Left lung (tissue), 10 donors: ENCODE measurements around the gene U2AF1L4. TPM values are rescaled to one million over a fixed set of nuclear protein-coding genes. Genes with fewer than 3 reads are reported as not detected.
A peak's percentile ranks its signal among the peaks of the same experiment; 100 is the strongest.
"Not testable (repeated sequence)": the region's sequence is repeated elsewhere in the genome, so short reads cannot be mapped to it uniquely, and the experiment has no call there.

Experiments used
- ATAC-seq: fragments of 200-7000 bp; cut with Tn5 transposase; one replicate; pipeline ENCODE4 v1.9.1; 2020; ENCODE audit warnings: moderate library complexity
- DNase-seq, 4 donors: peaks; one replicate each; pipeline ENCODE4 v3.0.0-alpha.2; 2013 to 2020
- H3K27ac ChIP-seq, 2 donors: fragments of 200-600 bp; sonication (generic) in 1 of 2; one replicate each; pipeline versions ENCODE4 v1.5.0 to v1.8.0; 2020 to 2021
- H3K27me3 ChIP-seq, 2 donors: fragments of 200-600 bp; sonication (generic) in 1 of 2; one replicate each; pipeline versions ENCODE4 v1.5.0 to v1.8.0; 2020 to 2021
- H3K36me3 ChIP-seq, 2 donors: fragments of 200-600 bp; sonication (generic) in 1 of 2; one replicate each; pipeline versions ENCODE4 v1.5.0 to v1.8.0; 2020 to 2021
- H3K4me1 ChIP-seq, 2 donors: fragments of 200-600 bp; one replicate each; pipeline ENCODE4 v1.8.0; 2021
- H3K4me3 ChIP-seq, 2 donors: fragments of 200-600 bp; sonication (generic) in 1 of 2; one replicate each; pipeline versions ENCODE4 v1.5.0 to v1.8.0; 2020 to 2021; ENCODE audit warnings: mild to moderate bottlenecking in 1 of 2
- H3K9me3 ChIP-seq, 2 donors: fragments of 200-600 bp; sonication (generic) in 1 of 2; one replicate each; pipeline versions ENCODE4 v1.5.0 to v1.8.0; 2020 to 2021
- intact Hi-C, 2 donors: fragments of 100-400 bp; cut with DNase I; formaldehyde crosslinking; loops; one replicate each; pipeline versions ENCODE4 v1.11.2 to v1.14.2; 2022
- polyA plus RNA-seq, 6 donors: library from polyadenylated mRNA; unstranded; fragments of 120-200 nt; gene quantifications; one replicate each; pipeline ENCODE4 v1.2.1, GENCODE V29; 2013; ENCODE audit not compliant: insufficient read length in 6 of 6
- total RNA-seq, 2 donors: library from RNA; stranded (reverse); fragmentation: NEBNext Ultra II Directional; extraction: Animal tissue kit (Norgen Biotek cat#: 25700); gene quantifications; one replicate each; pipeline ENCODE4 v1.2.1, GENCODE V29; 2021
- TF ChIP-seq, protein P1 (sequence below), 2 donors: fragments of 200-600 bp; sonication (generic) in 1 of 2; IDR thresholded peaks; one replicate each; pipeline versions ENCODE4 v1.5.0 to v1.8.0; 2021; ENCODE audit warnings: antibody characterized with exemption in 2 of 2
- donor health status: DM: no; HTN: yes; CAD: no.
- donor health status: DM: no; HTN: no; CAD: no.

The U2AF1L4 gene
- total and polyA plus RNA-seq, 8 donors = 15.2 to 20.5 (median 16.5) TPM

DNA sequence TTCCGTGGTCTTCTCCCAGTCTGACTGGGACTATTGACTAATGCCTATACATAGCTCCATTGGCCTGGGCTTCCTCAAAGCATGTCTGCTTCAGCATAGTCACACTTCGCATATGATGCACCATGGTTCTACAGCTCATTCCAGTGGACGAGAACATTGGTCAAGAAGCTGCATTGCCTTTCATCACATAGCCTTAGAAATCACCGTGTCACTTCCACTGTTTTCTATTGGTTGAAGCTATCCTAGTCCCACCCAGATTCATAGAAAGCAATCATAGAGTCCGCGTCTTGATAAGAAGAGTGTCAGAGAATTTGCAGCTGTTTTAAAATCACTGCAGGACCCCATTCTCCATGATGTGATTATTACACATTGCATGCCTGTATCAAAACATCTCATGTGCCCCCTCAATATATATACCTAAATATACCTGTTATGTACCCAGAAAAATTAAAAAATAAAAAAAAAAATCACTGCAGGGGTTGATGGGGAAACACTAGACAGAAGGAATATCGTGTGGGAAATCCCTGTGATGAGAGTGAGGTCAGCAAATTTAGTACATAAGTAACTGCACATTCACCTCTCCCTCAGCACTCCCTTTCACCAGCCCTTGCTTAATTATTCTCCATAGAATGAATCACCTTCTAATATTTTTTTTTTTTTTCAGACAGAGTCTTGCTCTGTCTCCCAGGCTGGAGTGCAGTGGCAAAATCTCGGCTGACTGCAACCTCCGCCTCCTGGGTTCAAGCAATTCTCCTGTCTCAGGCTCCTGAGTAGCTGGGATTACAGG, 28.0 kb upstream of the U2AF1L4 start:
- Histone ChIP-seq H3K9me3 (no peaks in the 10 kb centered on the region), H3K4me1 (peaks cover 0 to 17% of the 10 kb centered on the region in 2 donors), H3K36me3 (peaks cover 0 to 8% of the 10 kb centered on the region in 2 donors), H3K4me3 (no peak overlapping the region), H3K27me3 (no peaks in the 10 kb centered on the region), H3K27ac (no peak overlapping the region)
- TF ChIP-seq, protein P1, sequence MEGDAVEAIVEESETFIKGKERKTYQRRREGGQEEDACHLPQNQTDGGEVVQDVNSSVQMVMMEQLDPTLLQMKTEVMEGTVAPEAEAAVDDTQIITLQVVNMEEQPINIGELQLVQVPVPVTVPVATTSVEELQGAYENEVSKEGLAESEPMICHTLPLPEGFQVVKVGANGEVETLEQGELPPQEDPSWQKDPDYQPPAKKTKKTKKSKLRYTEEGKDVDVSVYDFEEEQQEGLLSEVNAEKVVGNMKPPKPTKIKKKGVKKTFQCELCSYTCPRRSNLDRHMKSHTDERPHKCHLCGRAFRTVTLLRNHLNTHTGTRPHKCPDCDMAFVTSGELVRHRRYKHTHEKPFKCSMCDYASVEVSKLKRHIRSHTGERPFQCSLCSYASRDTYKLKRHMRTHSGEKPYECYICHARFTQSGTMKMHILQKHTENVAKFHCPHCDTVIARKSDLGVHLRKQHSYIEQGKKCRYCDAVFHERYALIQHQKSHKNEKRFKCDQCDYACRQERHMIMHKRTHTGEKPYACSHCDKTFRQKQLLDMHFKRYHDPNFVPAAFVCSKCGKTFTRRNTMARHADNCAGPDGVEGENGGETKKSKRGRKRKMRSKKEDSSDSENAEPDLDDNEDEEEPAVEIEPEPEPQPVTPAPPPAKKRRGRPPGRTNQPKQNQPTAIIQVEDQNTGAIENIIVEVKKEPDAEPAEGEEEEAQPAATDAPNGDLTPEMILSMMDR (IDR thresholded peaks at IDR 0.05) = no peak
- no peak for ATAC-seq
- DNase-seq = peak in 1 of 4 donors; percentile 42
- intact Hi-C loops = no loop called here

DNA sequence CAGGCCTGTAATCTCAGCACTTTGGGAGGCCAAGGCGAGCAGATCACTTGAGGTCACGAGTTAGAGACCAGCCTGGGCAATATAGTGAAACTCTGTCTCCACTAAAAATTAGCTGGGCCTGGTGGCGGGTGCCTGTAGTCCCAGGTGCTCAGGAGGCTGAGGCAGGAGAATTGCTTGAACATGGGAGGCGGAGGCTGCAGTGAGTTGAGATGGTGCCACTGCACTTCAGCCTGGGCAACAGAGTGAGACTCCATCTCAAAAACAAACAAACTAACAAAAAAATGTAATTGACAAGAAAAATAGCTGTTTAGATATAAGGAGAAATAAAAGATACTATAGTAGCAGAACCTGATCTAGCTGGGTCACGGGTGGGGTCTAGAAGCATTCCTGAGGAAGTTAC, 27.1 kb upstream of the U2AF1L4 start:
- DNase-seq, H3K4me3 ChIP-seq, H3K9me3 ChIP-seq, H3K27ac ChIP-seq, ATAC-seq, H3K27me3 ChIP-seq, intact Hi-C loops: not testable (repeated sequence)
- Histone ChIP-seq H3K4me1 (peaks cover 0 to 17% of the 10 kb centered on the region in 2 donors), H3K36me3 (peaks cover 0 to 11% of the 10 kb centered on the region in 2 donors)

DNA sequence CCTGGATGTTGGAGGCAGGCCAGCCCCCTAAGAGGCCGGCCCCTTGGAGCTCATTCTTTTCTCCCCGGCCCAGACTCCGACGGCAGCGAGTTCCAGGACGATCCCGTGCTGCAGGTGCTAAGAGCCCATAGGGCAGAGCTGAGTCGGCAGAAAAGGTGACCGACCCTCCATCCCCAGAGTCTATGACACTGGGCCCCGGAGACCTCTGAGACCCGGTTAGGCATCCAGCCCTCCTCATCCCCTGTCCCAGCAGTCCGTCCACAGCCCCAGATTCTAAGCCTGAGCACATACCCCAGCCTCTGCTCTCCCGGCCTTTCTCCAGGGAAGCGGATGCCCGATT, 22.8 kb upstream of the U2AF1L4 start:
- ATAC-seq = no peak
- intact Hi-C loops = no loop called here
- H3K4me3 ChIP-seq = no peak overlapping the region
- no peaks in the 10 kb centered on the region for H3K4me1 ChIP-seq
- no peaks in the 10 kb centered on the region for H3K27me3 ChIP-seq
- no peak overlapping the region for H3K27ac ChIP-seq
- H3K36me3 ChIP-seq = peaks cover 0 to 46% of the 10 kb centered on the region in 2 donors
- no peaks in the 10 kb centered on the region for H3K9me3 ChIP-seq
- DNase-seq = no peak
- TF ChIP-seq, protein P1 (IDR thresholded peaks at IDR 0.05) = no peak

DNA sequence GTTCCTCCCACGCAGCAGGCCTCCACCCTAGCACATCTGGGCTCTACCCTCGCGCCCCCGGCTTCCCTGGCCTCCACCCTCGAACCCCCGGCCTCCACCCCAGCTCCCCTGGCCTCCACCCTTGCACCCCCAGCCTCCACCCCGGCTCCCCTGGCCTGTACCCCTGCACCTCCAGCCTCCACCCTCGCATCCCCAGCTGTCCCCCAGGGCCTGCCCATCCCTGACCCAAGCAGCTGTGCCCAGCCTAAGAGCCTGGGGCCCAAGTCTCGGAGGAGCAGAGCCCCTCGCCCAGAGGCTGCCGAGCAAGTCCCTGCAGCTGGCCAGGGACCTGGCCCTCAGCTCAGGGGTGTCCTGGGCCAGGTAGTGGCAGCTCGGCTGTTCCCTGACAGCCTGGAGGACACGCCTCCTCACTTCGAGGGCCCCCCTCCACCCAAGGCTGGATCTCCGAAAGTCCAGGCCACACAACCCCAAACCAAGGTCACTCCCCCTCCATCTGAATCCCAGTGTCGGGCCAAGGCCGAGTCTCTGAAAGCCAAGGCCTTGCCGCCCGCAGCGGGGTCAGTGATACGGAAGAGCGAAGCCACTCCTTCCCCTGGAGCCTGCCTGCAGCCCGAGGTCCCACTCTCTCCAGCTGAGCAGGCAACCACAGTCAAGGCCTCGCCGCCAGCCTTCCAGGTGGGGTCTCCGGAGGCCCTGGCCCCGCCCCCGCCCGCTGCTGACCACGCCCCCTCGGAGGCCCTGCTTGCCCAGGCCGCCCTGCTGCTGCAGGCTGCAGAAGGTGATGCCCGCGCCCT, 22.3 kb upstream of the U2AF1L4 start:
- no peak for ATAC-seq
- DNase-seq = peak in 1 of 4 donors; percentile 47
- H3K36me3 ChIP-seq = peaks cover 0 to 51% of the 10 kb centered on the region in 2 donors
- no peak overlapping the region for H3K4me3 ChIP-seq
- intact Hi-C loops = no loop called here
- no peak overlapping the region for H3K27ac ChIP-seq
- no peaks in the 10 kb centered on the region for H3K27me3 ChIP-seq
- TF ChIP-seq, protein P1 (IDR thresholded peaks at IDR 0.05) = no peak
- no peaks in the 10 kb centered on the region for H3K9me3 ChIP-seq
- H3K4me1 ChIP-seq = no peaks in the 10 kb centered on the region

DNA sequence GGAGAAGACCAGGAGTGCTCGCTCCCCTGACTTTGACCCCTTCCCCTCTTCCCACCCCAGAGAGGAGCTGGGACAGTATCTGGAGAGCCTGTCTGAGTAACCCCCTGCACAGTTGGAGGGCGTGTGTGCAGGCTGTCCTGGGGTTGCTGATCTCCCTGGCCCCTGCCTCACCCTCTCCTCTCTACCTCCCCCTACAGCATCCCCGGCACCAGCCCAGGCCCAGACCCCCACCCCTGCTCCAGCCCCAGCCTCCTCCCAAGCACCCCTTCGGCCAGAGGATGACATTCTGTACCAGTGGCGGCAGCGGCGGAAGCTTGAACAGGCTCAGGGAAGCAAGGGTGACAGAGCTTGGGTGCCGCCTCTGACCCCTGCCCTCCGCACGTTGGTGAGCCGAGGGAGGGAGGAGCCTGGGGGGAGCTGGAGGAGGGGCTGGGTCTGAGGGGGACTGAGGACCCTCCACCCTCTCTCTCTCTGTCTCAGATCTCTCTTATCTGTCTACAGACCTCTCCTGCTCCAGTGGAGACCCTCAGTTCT, 21.4 kb upstream of the U2AF1L4 start:
- Histone ChIP-seq H3K4me1 (no peaks in the 10 kb centered on the region), H3K27ac (no peak overlapping the region), H3K9me3 (no peaks in the 10 kb centered on the region), H3K27me3 (no peaks in the 10 kb centered on the region), H3K4me3 (no peak overlapping the region), H3K36me3 (peaks cover 0 to 59% of the 10 kb centered on the region in 2 donors)
- DNase-seq (no peak), ATAC-seq (no peak)
- intact Hi-C loops = no loop called here
- TF ChIP-seq, protein P1 (IDR thresholded peaks at IDR 0.05) = no peak
